SHP77 treated with DMSO at 0.1 percent for 48 hours (cell line): ENCODE results near the gene PCDHB9.
"Not testable (repeated sequence)": the region's sequence is repeated elsewhere in the genome, so short reads cannot be mapped to it uniquely, and the experiment has no call there.

Source experiments
- DNase-seq: peaks from one replicate; lab custom pipeline; 2025; lab: John Stamatoyannopoulos, UW

The PCDHB9 gene

GRCh38 chr5:141186897-141187512, at the start of gene PCDHB9:
Gene PCDHB9, plus strand, starts transcription at chr5:141187161. Its CDS starts 158 bp downstream, at chr5:141187319.
- DNase-seq = no peak

DNA sequence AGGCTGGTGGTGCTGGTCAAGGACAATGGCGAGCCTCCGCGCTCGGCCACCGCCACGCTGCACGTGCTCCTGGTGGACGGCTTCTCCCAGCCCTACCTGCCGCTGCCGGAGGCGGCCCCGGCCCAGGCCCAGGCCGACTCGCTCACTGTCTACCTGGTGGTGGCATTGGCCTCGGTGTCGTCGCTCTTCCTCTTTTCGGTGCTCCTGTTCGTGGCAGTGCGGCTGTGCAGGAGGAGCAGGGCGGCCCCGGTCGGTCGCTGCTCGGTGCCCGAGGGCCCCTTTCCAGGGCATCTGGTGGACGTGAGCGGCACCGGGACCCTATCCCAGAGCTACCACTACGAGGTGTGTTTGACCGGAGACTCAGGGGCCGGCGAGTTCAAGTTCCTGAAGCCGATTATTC, 49.6 kb upstream of the PCDHB9 start:
- DNase-seq = not testable (repeated sequence)

GRCh38 chr5:141149812-141150211, 37.1 kb upstream of the PCDHB9 start, which contains the start of gene PCDHB6:
Gene PCDHB6, plus strand, starts transcription at chr5:141150057. Its CDS starts 201 bp downstream, at chr5:141150258.
- no peak for DNase-seq

DNA sequence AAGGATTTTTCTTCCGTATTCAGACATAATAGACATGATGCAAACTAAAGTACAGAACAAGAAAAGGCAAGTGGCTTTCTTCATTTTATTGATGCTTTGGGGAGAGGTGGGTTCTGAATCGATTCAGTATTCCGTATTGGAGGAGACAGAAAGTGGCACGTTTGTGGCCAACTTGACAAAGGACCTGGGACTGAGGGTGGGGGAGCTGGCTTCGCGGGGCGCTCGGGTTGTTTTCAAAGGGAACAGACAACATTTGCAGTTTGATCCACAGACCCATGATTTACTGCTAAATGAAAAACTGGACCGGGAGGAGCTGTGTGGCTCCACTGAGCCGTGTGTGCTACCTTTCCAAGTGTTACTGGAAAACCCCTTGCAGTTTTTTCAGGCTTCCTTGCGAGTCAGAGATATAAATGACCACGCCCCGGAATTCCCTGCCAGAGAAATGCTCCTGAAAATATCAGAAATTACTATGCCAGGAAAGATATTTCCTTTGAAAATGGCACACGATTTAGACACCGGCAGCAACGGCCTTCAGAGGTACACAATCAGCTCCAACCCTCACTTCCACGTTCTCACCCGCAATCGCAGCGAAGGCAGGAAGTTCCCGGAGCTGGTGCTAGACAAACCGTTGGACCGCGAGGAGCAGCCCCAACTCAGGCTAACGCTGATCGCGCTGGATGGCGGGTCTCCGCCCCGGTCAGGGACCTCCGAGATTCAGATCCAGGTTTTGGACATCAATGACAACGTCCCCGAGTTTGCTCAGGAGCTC, 36.6 kb upstream of the PCDHB9 start:
- DNase-seq = no peak

- no peak for DNase-seq
Observed at GRCh38 chr5:141150993-141151325, 36.0 kb upstream of the PCDHB9 start.

- not testable (repeated sequence) for DNase-seq
Observed at GRCh38 chr5:141151632-141152031, 35.3 kb upstream of the PCDHB9 start.

DNA sequence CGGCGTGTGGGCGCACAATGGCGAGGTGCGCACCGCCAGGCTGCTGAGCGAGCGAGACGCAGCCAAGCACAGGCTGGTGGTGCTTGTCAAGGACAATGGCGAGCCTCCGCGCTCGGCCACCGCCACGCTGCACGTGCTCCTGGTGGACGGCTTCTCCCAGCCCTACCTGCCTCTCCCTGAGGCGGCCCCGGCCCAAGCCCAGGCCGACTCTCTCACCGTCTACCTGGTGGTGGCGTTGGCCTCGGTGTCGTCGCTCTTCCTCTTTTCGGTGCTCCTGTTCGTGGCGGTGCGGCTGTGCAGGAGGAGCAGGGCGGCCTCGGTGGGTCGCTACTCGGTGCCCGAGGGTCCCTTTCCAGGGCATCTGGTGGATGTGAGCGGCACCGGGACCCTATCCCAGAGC, 34.9 kb upstream of the PCDHB9 start:
- DNase-seq = not testable (repeated sequence)

- DNase-seq = no peak
Observed at GRCh38 chr5:141155540-141156374, 31.2 kb upstream of the PCDHB9 start.

GRCh38 chr5:141157356-141157755, 29.6 kb upstream of the PCDHB9 start:
- DNase-seq = not testable (repeated sequence)

- not testable (repeated sequence) for DNase-seq
Observed at GRCh38 chr5:141157901-141158300, 29.1 kb upstream of the PCDHB9 start.

DNA sequence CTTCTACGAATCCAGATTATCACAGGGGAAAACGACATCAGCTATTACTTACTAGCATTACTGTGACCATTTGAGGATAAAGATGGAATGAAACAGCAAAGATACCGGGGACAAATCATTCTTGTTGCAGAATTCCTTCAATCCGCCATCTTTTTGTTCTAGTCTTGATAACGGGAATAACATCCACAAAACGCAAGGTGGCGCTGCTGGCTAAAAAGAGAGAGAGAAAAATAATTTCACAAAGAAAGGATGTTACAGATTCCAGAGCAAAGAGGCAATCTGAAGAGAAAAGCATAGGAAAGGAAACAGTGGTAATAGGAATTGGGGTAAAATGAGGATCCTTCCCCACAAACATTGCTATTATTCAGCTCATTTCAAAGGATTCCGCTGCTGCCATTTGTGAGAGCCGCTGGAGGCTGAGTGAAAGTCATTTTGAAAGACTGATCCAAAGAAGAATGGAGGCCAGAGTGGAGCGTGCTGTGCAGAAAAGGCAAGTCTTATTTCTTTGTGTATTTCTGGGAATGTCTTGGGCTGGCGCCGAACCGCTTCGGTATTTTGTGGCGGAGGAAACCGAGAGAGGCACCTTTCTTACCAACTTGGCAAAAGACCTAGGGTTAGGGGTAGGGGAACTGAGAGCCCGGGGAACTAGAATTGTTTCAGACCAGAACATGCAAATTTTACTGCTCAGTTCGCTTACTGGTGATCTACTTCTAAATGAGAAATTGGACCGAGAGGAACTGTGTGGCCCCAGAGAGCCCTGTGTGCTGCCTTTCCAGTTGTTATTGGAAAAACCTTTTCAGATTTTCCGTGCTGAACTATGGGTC, 14.4 kb upstream of the PCDHB9 start, which contains the start of gene PCDHB7:
Gene PCDHB7 (plus strand): TSS at position 264 of the 824 bp plus-strand sequence. CDS start 192 bp downstream, at position 456.
- peak; percentile 22 for DNase-seq

- not testable (repeated sequence) for DNase-seq
Observed at GRCh38 chr5:141174291-141175104, 12.5 kb upstream of the PCDHB9 start.

DNA sequence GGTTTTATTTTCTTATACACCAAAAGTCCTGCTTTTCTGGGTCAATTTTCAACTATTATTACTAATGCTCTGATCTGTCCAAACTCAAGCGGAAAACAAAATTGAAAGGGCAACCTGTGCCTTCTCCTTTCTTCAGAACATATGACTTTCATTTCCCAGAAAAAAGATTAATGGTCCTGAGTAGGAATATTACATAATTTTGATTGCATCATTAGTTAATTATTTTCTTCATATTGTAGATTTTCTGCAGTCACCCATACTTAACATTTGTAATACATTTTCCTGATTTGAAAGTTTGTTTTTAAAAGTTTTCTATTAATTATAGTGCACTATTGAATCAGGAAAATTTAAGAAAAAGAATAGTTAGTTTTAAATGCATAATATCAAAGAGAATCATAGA, 11.0 kb upstream of the PCDHB9 start:
- no peak for DNase-seq

GRCh38 chr5:141177577-141178191, 9.3 kb upstream of the PCDHB9 start, which contains the start of gene PCDHB8:
Gene PCDHB8, plus strand, starts transcription at chr5:141177790. Its CDS starts 245 bp downstream, at chr5:141178035.
- peak; percentile 43 for DNase-seq

- not testable (repeated sequence) for DNase-seq
Observed at GRCh38 chr5:141179371-141179770, 7.6 kb upstream of the PCDHB9 start.

- not testable (repeated sequence) for DNase-seq
Observed at GRCh38 chr5:141179876-141180275, 7.1 kb upstream of the PCDHB9 start.

DNA sequence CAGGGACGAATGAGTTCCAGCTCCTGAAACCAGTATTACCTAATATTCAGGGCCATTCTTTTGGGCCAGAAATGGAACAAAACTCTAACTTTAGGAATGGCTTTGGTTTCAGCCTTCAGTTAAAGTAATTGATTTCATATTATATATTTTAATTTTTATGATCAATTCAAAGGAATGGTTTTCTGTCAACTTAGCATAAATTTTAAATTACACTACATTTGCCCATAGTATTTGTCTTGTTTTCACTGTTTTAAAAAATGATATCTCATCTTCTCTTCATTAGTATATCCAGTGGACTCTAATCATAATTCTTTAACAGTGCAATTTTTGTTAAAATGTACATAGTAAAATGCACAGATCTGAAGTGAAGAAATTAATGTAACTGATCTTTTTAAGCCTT, 6.6 kb upstream of the PCDHB9 start:
- DNase-seq = no peak

GRCh38 chr5:141182248-141182647, 4.7 kb upstream of the PCDHB9 start, which contains the start of gene PCDHB16:
Gene PCDHB16, plus strand, starts transcription at chr5:141182387. Its CDS starts 173 bp downstream, at chr5:141182560.
- no peak for DNase-seq

DNA sequence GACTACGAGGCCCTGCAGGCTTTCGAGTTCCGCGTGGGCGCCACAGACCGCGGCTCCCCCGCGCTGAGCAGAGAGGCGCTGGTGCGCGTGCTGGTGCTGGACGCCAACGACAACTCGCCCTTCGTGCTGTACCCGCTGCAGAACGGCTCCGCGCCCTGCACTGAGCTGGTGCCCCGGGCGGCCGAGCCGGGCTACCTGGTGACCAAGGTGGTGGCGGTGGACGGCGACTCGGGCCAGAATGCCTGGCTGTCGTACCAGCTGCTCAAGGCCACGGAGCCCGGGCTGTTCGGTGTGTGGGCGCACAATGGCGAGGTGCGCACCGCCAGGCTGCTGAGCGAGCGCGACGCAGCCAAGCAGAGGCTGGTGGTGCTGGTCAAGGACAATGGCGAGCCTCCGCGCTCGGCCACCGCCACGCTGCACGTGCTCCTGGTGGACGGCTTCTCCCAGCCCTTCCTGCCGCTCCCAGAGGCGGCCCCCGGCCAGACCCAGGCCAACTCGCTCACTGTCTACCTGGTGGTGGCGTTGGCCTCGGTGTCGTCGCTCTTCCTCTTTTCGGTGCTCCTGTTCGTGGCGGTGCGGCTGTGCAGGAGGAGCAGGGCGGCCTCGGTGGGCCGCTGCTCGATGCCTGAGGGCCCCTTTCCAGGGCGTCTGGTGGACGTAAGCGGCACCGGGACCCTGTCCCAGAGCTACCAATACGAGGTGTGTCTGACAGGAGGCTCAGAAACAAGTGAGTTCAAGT, 2.7 kb upstream of the PCDHB9 start:
- not testable (repeated sequence) for DNase-seq
